NK-92 (cell line): ENCODE measurements around the gene ZNF536.
"Not testable (repeated sequence)": the region's sequence is repeated elsewhere in the genome, so short reads cannot be mapped to it uniquely, and the experiment has no call there.

ENCODE experiments used
- DNase-seq: peaks from one replicate; lab custom pipeline; 2025; ENCODE audit not compliant: unreplicated experiment; lab: John Stamatoyannopoulos, UW

Gene ZNF536

GRCh38 chr19:30408734-30409301 lies 36.6 kb downstream of the ZNF536 start:
- no peak for DNase-seq

GRCh38 chr19:30411714-30412113 lies 39.5 kb downstream of the ZNF536 start:
- no peak for DNase-seq

GRCh38 chr19:30416375-30416774 lies 44.2 kb downstream of the ZNF536 start:
- no peak for DNase-seq

- not testable (repeated sequence) for DNase-seq
These were observed 45.0 kb downstream of the ZNF536 start for GRCh38 chr19:30417166-30417565.

- DNase-seq, result no peak
These were observed 47.5 kb downstream of the ZNF536 start for GRCh38 chr19:30419568-30420180.

GRCh38 chr19:30420316-30420715 lies 48.1 kb downstream of the ZNF536 start:
- DNase-seq, result no peak

GRCh38 chr19:30420881-30421280 lies 48.7 kb downstream of the ZNF536 start:
- DNase-seq, result no peak

GRCh38 chr19:30421571-30421970 lies 49.4 kb downstream of the ZNF536 start:
- DNase-seq, result no peak

- no peak for DNase-seq
These were observed 51.3 kb downstream of the ZNF536 start for GRCh38 chr19:30423481-30423880.

- DNase-seq, result no peak
These were observed 54.0 kb downstream of the ZNF536 start for GRCh38 chr19:30425885-30426838.

GRCh38 chr19:30426864-30427263 lies 54.7 kb downstream of the ZNF536 start:
- no peak for DNase-seq

GRCh38 chr19:30428092-30428680 lies 56.0 kb downstream of the ZNF536 start:
- DNase-seq, result no peak

GRCh38 chr19:30428844-30429243 lies 56.7 kb downstream of the ZNF536 start:
- no peak for DNase-seq

GRCh38 chr19:30430206-30430734 lies 58.1 kb downstream of the ZNF536 start:
- no peak for DNase-seq

- no peak for DNase-seq
These were observed 59.4 kb downstream of the ZNF536 start for GRCh38 chr19:30431591-30431990.

GRCh38 chr19:30434797-30435594 lies 62.8 kb downstream of the ZNF536 start:
- no peak for DNase-seq

- DNase-seq, result no peak
These were observed 65.7 kb downstream of the ZNF536 start for GRCh38 chr19:30437869-30438268.

GRCh38 chr19:30439310-30439709 lies 67.1 kb downstream of the ZNF536 start:
- DNase-seq, result no peak

GRCh38 chr19:30441011-30441410 lies 68.8 kb downstream of the ZNF536 start:
- no peak for DNase-seq

GRCh38 chr19:30442674-30443073 lies 70.5 kb downstream of the ZNF536 start:
- no peak for DNase-seq
